SK-N-SH (cell line): ENCODE data around the gene GLIS1. TPM values are rescaled to one million over a fixed set of nuclear protein-coding genes. Genes with fewer than 3 reads are reported as not detected.

ENCODE experiments used
- CTCF ChIA-PET: fragments of 300-600, 350-600 bp; formaldehyde crosslinking; extraction: SDS; loops from one replicate; lab custom pipeline; 2021; lab: Yijun Ruan, JAX
- POLR2A ChIA-PET: fragments of 350-600 bp; sonication (Branson Sonifier 250); formaldehyde crosslinking; extraction: SDS; loops from one replicate; lab custom pipeline; 2020; ENCODE audit warnings: antibody characterized with exemption, inconsistent platforms; lab: Yijun Ruan, JAX
- DNase-seq: peaks from one replicate; pipeline ENCODE4 v3.0.0; 2012
- H2AFZ ChIP-seq: fragments of 200-600 bp; sonication (generic); 2 replicates; pipeline ENCODE4 v1.8.1; 2016; ENCODE audit warnings: antibody characterized with exemption, mild to moderate bottlenecking, low read depth
- H3F3A ChIP-seq: fragments of 200-600 bp; sonication (generic); replicated peaks from 2 replicates; pipeline ENCODE3; 2016; ENCODE audit warnings: antibody characterized with exemption, mild to moderate bottlenecking; ENCODE audit not compliant: insufficient read depth
- H3K27ac ChIP-seq, 2 experiments: fragments of 200-500 bp in 1 of 2; fragments of 200-600 bp in 1 of 2; sonication (Bioruptor generic) in 1 of 2; sonication (generic), shearing (Covaris generic) in 1 of 2; 2 replicates each; pipeline versions ENCODE4 v1.5.1 to v1.6.1; 2014 to 2016; ENCODE audit warnings: low read depth in 2 of 2, inconsistent platforms in 1 of 2, low read length in 1 of 2, mild to moderate bottlenecking in 1 of 2, mixed read lengths in 1 of 2
- H3K27me3 ChIP-seq: fragments of 200-600 bp; sonication (generic), shearing (Covaris generic); 2 replicates; pipeline ENCODE4 v1.6.1; 2016; ENCODE audit warnings: mixed run types; ENCODE audit not compliant: insufficient read depth
- H3K36me3 ChIP-seq, 2 experiments: fragments of 200-500 bp in 1 of 2; fragments of 200-600 bp in 1 of 2; sonication (Bioruptor generic) in 1 of 2; sonication (generic) in 1 of 2; replicated peaks in 1 of 2; 2 replicates each; pipeline versions ENCODE3 to v1.5.1; 2014 to 2016; ENCODE audit warnings: low read length in 1 of 2, mild to moderate bottlenecking in 1 of 2; ENCODE audit not compliant: insufficient read depth in 2 of 2, control insufficient read depth in 1 of 2
- H3K4me1 ChIP-seq, 2 experiments: fragments of 200-500 bp in 1 of 2; fragments of 200-600 bp in 1 of 2; sonication (Bioruptor generic) in 1 of 2; sonication (generic), shearing (Covaris generic) in 1 of 2; 2 replicates each; pipeline versions ENCODE4 v1.5.1 to v1.6.1; 2014 to 2016; ENCODE audit warnings: low read depth in 1 of 2, low read length in 1 of 2, mixed run types in 1 of 2; ENCODE audit not compliant: insufficient read depth in 2 of 2, control insufficient read depth in 1 of 2
- H3K4me2 ChIP-seq: fragments of 200-600 bp; sonication (generic), shearing (Covaris generic); 2 replicates; pipeline ENCODE4 v1.6.1; 2017; ENCODE audit warnings: mixed run types
- H3K4me3 ChIP-seq, 2 experiments: fragments of 200-500 bp in 1 of 2; fragments of 200-600 bp in 1 of 2; sonication (Bioruptor generic) in 1 of 2; sonication (generic), shearing (Covaris generic) in 1 of 2; 2 replicates each; pipeline versions ENCODE4 v1.5.1 to v1.8.1; 2014 to 2016; ENCODE audit warnings: low read depth in 2 of 2, inconsistent platforms in 1 of 2, low read length in 1 of 2, mild to moderate bottlenecking in 1 of 2, mixed read lengths in 1 of 2, moderate library complexity in 1 of 2
- H3K79me2 ChIP-seq: fragments of 200-600 bp; sonication (generic); 2 replicates; pipeline ENCODE4 v1.8.1; 2017; ENCODE audit warnings: mild to moderate bottlenecking; ENCODE audit not compliant: insufficient read depth
- H3K9ac ChIP-seq: fragments of 200-600 bp; sonication (generic); 2 replicates; pipeline ENCODE4 v1.6.1; 2017; ENCODE audit warnings: mixed run types
- H3K9me2 ChIP-seq: fragments of 200-600 bp; sonication (generic); 2 replicates; pipeline ENCODE4 v1.6.1; 2017; ENCODE audit warnings: mixed run types
- H3K9me3 ChIP-seq: fragments of 200-600 bp; sonication (generic); 2 replicates; pipeline ENCODE4 v1.6.1; 2017; ENCODE audit warnings: mixed run types, mild to moderate bottlenecking, moderate library complexity
- H4K20me1 ChIP-seq: fragments of 200-600 bp; sonication (generic); 2 replicates; pipeline ENCODE4 v1.6.1; 2017; ENCODE audit warnings: mild to moderate bottlenecking, mixed run types; ENCODE audit not compliant: insufficient read depth
- ELF1 ChIP-seq: IDR thresholded peaks from 2 replicates; pipeline ENCODE4 v1.4.0; 2012
- EP300 ChIP-seq, 2 experiments: IDR thresholded peaks; 2 replicates each; pipeline versions ENCODE4 v1.4.0 to v1.6.1; 2012; ENCODE audit warnings: borderline replicate concordance in 1 of 2, low read depth in 1 of 2, low read length in 1 of 2
- FOXJ3 ChIP-seq: sonication (generic); formaldehyde crosslinking; IDR thresholded peaks from 2 replicates; pipeline ENCODE4 v1.5.1; 2020; ENCODE audit warnings: mild to moderate bottlenecking, missing genetic modification reagents
- FOXM1 ChIP-seq: IDR thresholded peaks from 2 replicates; pipeline ENCODE4 v1.4.0; 2012; ENCODE audit warnings: low read depth, mild to moderate bottlenecking
- IRF3 ChIP-seq: fragments of 150-350 bp; IDR thresholded peaks from 2 replicates; pipeline ENCODE4 v1.6.1; 2016; ENCODE audit warnings: mild to moderate bottlenecking, low read depth, low read length
- MXI1 ChIP-seq: IDR thresholded peaks from 2 replicates; pipeline ENCODE4 v1.6.1; 2012; ENCODE audit warnings: mild to moderate bottlenecking, low read depth, low read length, improper control_type of control experiment
- NFIC ChIP-seq: IDR thresholded peaks from 2 replicates; pipeline ENCODE4 v1.4.0; 2012; ENCODE audit warnings: borderline replicate concordance
- NRF1 ChIP-seq: IDR thresholded peaks from 2 replicates; pipeline ENCODE4 v1.6.1; 2012; ENCODE audit warnings: low read depth, mild to moderate bottlenecking, low read length
- PBX3 ChIP-seq: IDR thresholded peaks from 2 replicates; pipeline ENCODE4; 2012
- RAD21 ChIP-seq: IDR thresholded peaks from 2 replicates; pipeline ENCODE4 v1.6.1; 2012; ENCODE audit warnings: mild to moderate bottlenecking, low read length
- RFX5 ChIP-seq: IDR thresholded peaks from 2 replicates; pipeline ENCODE4 v1.6.1; 2012; ENCODE audit warnings: mild to moderate bottlenecking, improper control_type of control experiment, low read length
- SMC3 ChIP-seq: IDR thresholded peaks from 2 replicates; pipeline ENCODE4 v1.6.1; 2012; ENCODE audit warnings: low read depth, low read length, improper control_type of control experiment
- TCF12 ChIP-seq: IDR thresholded peaks from 2 replicates; pipeline ENCODE4 v1.4.0; 2012
- TEAD4 ChIP-seq: IDR thresholded peaks from 2 replicates; pipeline ENCODE4 v1.4.0; 2012; ENCODE audit warnings: mild to moderate bottlenecking, borderline replicate concordance; ENCODE audit not compliant: insufficient read depth
- USF1 ChIP-seq: IDR thresholded peaks from 2 replicates; pipeline ENCODE4 v1.4.0; 2012; ENCODE audit warnings: low read depth, borderline replicate concordance
- ZBTB33 ChIP-seq: IDR thresholded peaks from 2 replicates; pipeline ENCODE4 v1.4.0; 2012; ENCODE audit warnings: low read depth, borderline replicate concordance
- WGBS: methylation state at CpG from one replicate; pipeline ENCODE4 v1.1.6; 2017; ENCODE audit warnings: low lambda C conversion rate; 5-methylcytosine and 5-hydroxymethylcytosine counted together
- polyA plus RNA-seq, 3 experiments: library from polyadenylated mRNA; depleted of rRNA; stranded (reverse); fragments of >200 nt; gene quantifications; 2 replicates each; pipeline ENCODE4 v1.2.3, GENCODE V29; 2012
- TF ChIP-seq, protein P1 (sequence below): IDR thresholded peaks from 2 replicates; pipeline ENCODE4 v1.6.1; 2012; ENCODE audit warnings: mild to moderate bottlenecking, low read depth, low read length, moderate library complexity
- TF ChIP-seq, protein P2 (sequence below): IDR thresholded peaks from 2 replicates; pipeline ENCODE4 v1.4.0; 2012; ENCODE audit warnings: low read depth

GLIS1 gene
- polyA plus RNA-seq, 1 of the 3 experiments (the other 2 are of a cell fraction) = 0.13 TPM

DNA sequence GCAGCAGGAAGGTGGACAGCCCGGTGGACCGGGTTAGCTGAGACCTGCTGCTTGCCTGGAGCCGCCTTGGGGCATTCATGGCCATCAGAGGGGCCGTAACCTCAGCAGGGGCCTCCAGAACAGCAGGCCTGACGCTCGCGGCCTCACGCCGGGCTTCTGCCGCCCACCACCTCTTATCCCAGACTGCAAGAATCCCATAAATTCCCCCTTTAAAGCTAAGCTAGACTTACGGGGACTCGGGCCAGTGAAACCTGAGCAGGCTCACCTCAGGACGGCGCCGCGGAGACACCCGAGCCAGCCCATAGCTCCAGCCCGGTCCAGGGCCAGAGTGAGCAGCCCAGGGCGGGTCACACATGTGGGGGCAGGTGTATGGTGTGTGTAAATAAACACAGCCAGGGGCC lies 132.3 kb downstream of the GLIS1 start:
- 72% methylated on average over 16 of the region's 19 CpGs for WGBS
- TF ChIP-seq RFX5 (no peak), FOXJ3 (CRISPR knock-in tag) (no peak), FOXM1 (no peak), PBX3 (no peak), EP300 (IDR thresholded peaks at IDR 0.05; ENCODE audit: borderline replicate concordance in 1 of 2, low read depth in 1 of 2, low read length in 1 of 2) (no peak), MXI1 (no peak), NRF1 (no peak), TCF12 (no peak), TEAD4 (no peak), IRF3 (no peak), SMC3 (no peak)
- TF ChIP-seq, protein P1, sequence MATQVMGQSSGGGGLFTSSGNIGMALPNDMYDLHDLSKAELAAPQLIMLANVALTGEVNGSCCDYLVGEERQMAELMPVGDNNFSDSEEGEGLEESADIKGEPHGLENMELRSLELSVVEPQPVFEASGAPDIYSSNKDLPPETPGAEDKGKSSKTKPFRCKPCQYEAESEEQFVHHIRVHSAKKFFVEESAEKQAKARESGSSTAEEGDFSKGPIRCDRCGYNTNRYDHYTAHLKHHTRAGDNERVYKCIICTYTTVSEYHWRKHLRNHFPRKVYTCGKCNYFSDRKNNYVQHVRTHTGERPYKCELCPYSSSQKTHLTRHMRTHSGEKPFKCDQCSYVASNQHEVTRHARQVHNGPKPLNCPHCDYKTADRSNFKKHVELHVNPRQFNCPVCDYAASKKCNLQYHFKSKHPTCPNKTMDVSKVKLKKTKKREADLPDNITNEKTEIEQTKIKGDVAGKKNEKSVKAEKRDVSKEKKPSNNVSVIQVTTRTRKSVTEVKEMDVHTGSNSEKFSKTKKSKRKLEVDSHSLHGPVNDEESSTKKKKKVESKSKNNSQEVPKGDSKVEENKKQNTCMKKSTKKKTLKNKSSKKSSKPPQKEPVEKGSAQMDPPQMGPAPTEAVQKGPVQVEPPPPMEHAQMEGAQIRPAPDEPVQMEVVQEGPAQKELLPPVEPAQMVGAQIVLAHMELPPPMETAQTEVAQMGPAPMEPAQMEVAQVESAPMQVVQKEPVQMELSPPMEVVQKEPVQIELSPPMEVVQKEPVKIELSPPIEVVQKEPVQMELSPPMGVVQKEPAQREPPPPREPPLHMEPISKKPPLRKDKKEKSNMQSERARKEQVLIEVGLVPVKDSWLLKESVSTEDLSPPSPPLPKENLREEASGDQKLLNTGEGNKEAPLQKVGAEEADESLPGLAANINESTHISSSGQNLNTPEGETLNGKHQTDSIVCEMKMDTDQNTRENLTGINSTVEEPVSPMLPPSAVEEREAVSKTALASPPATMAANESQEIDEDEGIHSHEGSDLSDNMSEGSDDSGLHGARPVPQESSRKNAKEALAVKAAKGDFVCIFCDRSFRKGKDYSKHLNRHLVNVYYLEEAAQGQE = no peak
- no peaks in the 10 kb centered on the region for H3K9me3 ChIP-seq
- H3K4me3 ChIP-seq = no peak overlapping the region
- H3K9ac ChIP-seq = no peak overlapping the region
- H2AFZ ChIP-seq = no peak overlapping the region
- H3K4me2 ChIP-seq = no peak overlapping the region
- no peaks in the 10 kb centered on the region for H4K20me1 ChIP-seq
- no peaks in the 10 kb centered on the region for H3K79me2 ChIP-seq
- POLR2A ChIA-PET = no interaction called here
- H3K4me1 ChIP-seq = peaks cover 0 to 7% of the 10 kb centered on the region in 2 experiments; a peak in 1 of 4 replicates
- CTCF ChIA-PET = interaction anchor here (0.7 to 2.8 kb wide), 3 partner anchors 25 to 345 kb away, joined by 3 to 12 read pairs (median 3); no protein-coding TSS in a partner anchor
- no peaks in the 10 kb centered on the region for H3K36me3 ChIP-seq
- H3F3A ChIP-seq = no peaks in the 10 kb centered on the region
- H3K27ac ChIP-seq = no peak overlapping the region
- peak; percentile 24 for DNase-seq
- no peaks in the 10 kb centered on the region for H3K27me3 ChIP-seq
- H3K9me2 ChIP-seq = no peaks in the 10 kb centered on the region

GRCh38 chr1:53606197-53606596 lies 132.8 kb downstream of the GLIS1 start:
- POLR2A ChIA-PET = no interaction called here
- H3K4me1 ChIP-seq = peaks cover 0 to 7% of the 10 kb centered on the region in 2 experiments; a peak in 1 of 4 replicates
- H3K4me3 ChIP-seq = no peak overlapping the region
- no peaks in the 10 kb centered on the region for H3F3A ChIP-seq
- no peaks in the 10 kb centered on the region for H3K27me3 ChIP-seq
- 78% methylated on average over 5 of the region's 8 CpGs for WGBS
- no peak overlapping the region for H3K9ac ChIP-seq
- no peaks in the 10 kb centered on the region for H4K20me1 ChIP-seq
- no peak overlapping the region for H2AFZ ChIP-seq
- no peak overlapping the region for H3K4me2 ChIP-seq
- H3K9me2 ChIP-seq = no peaks in the 10 kb centered on the region
- H3K27ac ChIP-seq = no peak overlapping the region
- H3K79me2 ChIP-seq = no peaks in the 10 kb centered on the region
- H3K36me3 ChIP-seq = no peaks in the 10 kb centered on the region
- CTCF ChIA-PET = interaction anchor here (0.8 to 2.8 kb wide), 2 partner anchors 24 to 120 kb away, joined by 3 to 12 read pairs; no protein-coding TSS in a partner anchor
- DNase-seq = no peak
- no peaks in the 10 kb centered on the region for H3K9me3 ChIP-seq
- TF ChIP-seq, protein P2, sequence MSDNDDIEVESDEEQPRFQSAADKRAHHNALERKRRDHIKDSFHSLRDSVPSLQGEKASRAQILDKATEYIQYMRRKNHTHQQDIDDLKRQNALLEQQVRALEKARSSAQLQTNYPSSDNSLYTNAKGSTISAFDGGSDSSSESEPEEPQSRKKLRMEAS = no peak
- TF ChIP-seq FOXJ3 (CRISPR knock-in tag) (no peak), NFIC (no peak), ELF1 (no peak), RFX5 (no peak), ZBTB33 (no peak), RAD21 (no peak), USF1 (no peak)
